GM12892 (cell line): ENCODE results near the gene FLVCR2.

Experiments used
- POLR2A ChIP-seq: IDR thresholded peaks from 2 replicates; pipeline ENCODE4 v1.6.1; 2011; ENCODE audit warnings: low read depth, low read length, control low read depth
- TAF1 ChIP-seq: IDR thresholded peaks from 2 replicates; pipeline ENCODE4 v1.6.1; 2011; ENCODE audit warnings: low read depth, mild to moderate bottlenecking, control low read depth, low read length, borderline replicate concordance

DNA sequence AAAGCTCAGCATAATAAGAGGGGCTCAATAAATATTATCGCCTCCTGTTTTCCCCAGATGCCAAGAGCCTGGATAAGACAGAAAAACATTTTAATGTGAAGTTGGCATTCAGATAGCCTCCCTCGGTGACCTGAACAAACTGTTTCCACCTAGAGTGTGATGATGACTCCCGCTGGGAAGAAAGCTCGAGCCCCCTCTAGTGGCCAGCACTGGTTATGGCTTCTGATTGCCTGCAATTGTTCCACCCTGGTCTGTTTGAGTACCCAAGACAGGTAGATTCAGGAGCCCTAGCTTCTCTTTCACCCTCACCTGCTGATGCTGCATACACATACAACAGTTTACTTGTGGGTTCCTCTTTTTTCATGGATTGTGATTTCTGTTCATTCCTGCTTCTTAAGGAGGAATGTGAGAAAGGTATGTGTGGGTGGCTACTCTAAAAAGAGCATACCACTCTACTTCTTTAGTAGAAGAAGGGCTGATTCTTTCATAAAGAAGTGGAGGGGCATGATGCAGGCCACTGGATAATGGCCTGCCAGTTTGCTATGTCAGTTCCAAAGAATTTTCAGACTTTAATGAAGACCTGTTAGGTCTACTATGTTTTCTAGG lies 75.8 kb downstream of the FLVCR2 start:
- TF ChIP-seq TAF1 (no peak), POLR2A (no peak)
